PC-3 (cell line): ENCODE results near the gene UGT3A2. TPM values are rescaled to one million over a fixed set of nuclear protein-coding genes. Genes with fewer than 3 reads are reported as not detected.

ENCODE experiments used
- ATAC-seq: fragments of 200-7000 bp; cut with Tn5 transposase; 2 replicates; pipeline ENCODE4 v1.9.1; 2020; ENCODE audit warnings: mild to moderate bottlenecking, moderate library complexity
- Bru-seq: library from RNA; stranded (reverse); fragments of 400-500 nt; gene quantifications from one replicate; lab custom pipeline; 2021; lab: Mats Ljungman, UMichigan
- BruChase-seq, 2 experiments: library from RNA; stranded (reverse); fragments of 400-500 nt; gene quantifications; one replicate each; lab custom pipeline; 2021; lab: Mats Ljungman, UMichigan
- BruUV-seq: library from RNA; stranded (reverse); fragments of 400-500 nt; replicated peaks from 2 replicates; lab custom pipeline; 2021; lab: Mats Ljungman, UMichigan
- CTCF ChIA-PET: fragments of 300-600 bp; sonication (Branson Sonifier 250); formaldehyde crosslinking; loops from one replicate; lab custom pipeline; 2022; ENCODE audit warnings: antibody characterized with exemption; lab: Charles Lee
- POLR2A ChIA-PET: fragments of 300-600 bp; sonication (Branson Sonifier 250); formaldehyde crosslinking; loops from one replicate; lab custom pipeline; 2022; ENCODE audit warnings: antibody characterized with exemption; ENCODE audit not compliant: unreplicated experiment; lab: Charles Lee
- DNase-seq: peaks from one replicate; pipeline ENCODE4 v3.0.0-alpha.2; 2015
- H2AFZ ChIP-seq: fragments of 300-600 bp; sonication (generic); 2 replicates; pipeline ENCODE4 v1.6.0; 2016; ENCODE audit warnings: antibody characterized with exemption, low read length
- H3F3A ChIP-seq: fragments of 300-600 bp; sonication (generic); one replicate; pipeline ENCODE4 v1.6.0; 2017; ENCODE audit warnings: antibody characterized with exemption, low read length, control low read depth, mild to moderate bottlenecking; ENCODE audit not compliant: unreplicated experiment
- H3K27ac ChIP-seq: fragments of 300-600 bp; sonication (generic); 2 replicates; pipeline ENCODE4 v1.5.1; 2016; ENCODE audit warnings: mild to moderate bottlenecking, low read length
- H3K27me3 ChIP-seq: fragments of 300-600 bp; sonication (generic); 2 replicates; pipeline ENCODE4 v1.6.1; 2016; ENCODE audit warnings: low read length, mixed read lengths
- H3K36me3 ChIP-seq: fragments of 300-600 bp; sonication (generic); 2 replicates; pipeline ENCODE4 v1.6.1; 2016; ENCODE audit warnings: low read depth, mixed run types, low read length, mixed read lengths
- H3K4me1 ChIP-seq: fragments of 300-600 bp; sonication (generic); 2 replicates; pipeline ENCODE4 v1.5.1; 2016; ENCODE audit warnings: low read length; ENCODE audit not compliant: insufficient read depth
- H3K4me2 ChIP-seq: fragments of 300-600 bp; sonication (generic); 2 replicates; pipeline ENCODE4 v1.6.0; 2016; ENCODE audit warnings: low read length
- H3K4me3 ChIP-seq: fragments of 300-600 bp; sonication (generic); 2 replicates; pipeline ENCODE4 v1.5.1; 2016; ENCODE audit warnings: mild to moderate bottlenecking, low read length, mixed read lengths
- H3K79me2 ChIP-seq: fragments of 300-600 bp; sonication (generic); 2 replicates; pipeline ENCODE4 v1.6.1; 2017; ENCODE audit warnings: low read length, mixed read lengths
- H3K9ac ChIP-seq: fragments of 300-600 bp; sonication (generic); 2 replicates; pipeline ENCODE4 v1.6.0; 2016; ENCODE audit warnings: mild to moderate bottlenecking, low read length
- H3K9me2 ChIP-seq: fragments of 300-600 bp; sonication (generic); replicated peaks from 2 replicates; pipeline ENCODE4 v1.6.1; 2016; ENCODE audit warnings: mixed run types, low read length, mixed read lengths
- H3K9me3 ChIP-seq: fragments of 300-600 bp; sonication (generic); 2 replicates; pipeline ENCODE4 v1.6.1; 2016; ENCODE audit warnings: low read length, mixed read lengths
- H4K20me1 ChIP-seq: fragments of 300-600 bp; sonication (generic); 2 replicates; pipeline ENCODE4 v1.6.1; 2016; ENCODE audit warnings: low read length, mixed read lengths
- EZH2 ChIP-seq: fragments of 300-600 bp; sonication (generic); IDR thresholded peaks from one replicate; pipeline ENCODE4 v1.6.1; 2017; ENCODE audit warnings: antibody characterized with exemption, mild to moderate bottlenecking, low read length; ENCODE audit not compliant: unreplicated experiment
- EZH2phosphoT487 ChIP-seq: fragments of 300-600 bp; sonication (generic); IDR thresholded peaks from 2 replicates; pipeline ENCODE4 v1.6.1; 2018; ENCODE audit warnings: mild to moderate bottlenecking, antibody characterized with exemption, low read length, borderline replicate concordance
- intact Hi-C: fragments of 100-400 bp; cut with micrococcal nuclease; formaldehyde crosslinking; loops from 2 replicates; pipeline ENCODE4 v1.9.0; 2023
- long read RNA-seq: library from polyadenylated mRNA; unstranded; transcript quantifications from one replicate; pipeline ENCODE4 v2.0.0, GENCODE V29; 2021; ENCODE audit not compliant: unreplicated experiment
- total RNA-seq: library from RNA; depleted of rRNA; stranded (reverse); fragments of >200 nt; gene quantifications from 2 replicates; pipeline ENCODE4 v1.2.3, GENCODE V29; 2014; rRNA removed
- TF ChIP-seq, protein P1 (sequence below): fragments of 300-600 bp; sonication (generic); conservative IDR thresholded peaks from 2 replicates; pipeline ENCODE4 v1.5.1; 2017; ENCODE audit warnings: antibody characterized with exemption, low read depth, mild to moderate bottlenecking, low read length

The UGT3A2 gene, protein sequence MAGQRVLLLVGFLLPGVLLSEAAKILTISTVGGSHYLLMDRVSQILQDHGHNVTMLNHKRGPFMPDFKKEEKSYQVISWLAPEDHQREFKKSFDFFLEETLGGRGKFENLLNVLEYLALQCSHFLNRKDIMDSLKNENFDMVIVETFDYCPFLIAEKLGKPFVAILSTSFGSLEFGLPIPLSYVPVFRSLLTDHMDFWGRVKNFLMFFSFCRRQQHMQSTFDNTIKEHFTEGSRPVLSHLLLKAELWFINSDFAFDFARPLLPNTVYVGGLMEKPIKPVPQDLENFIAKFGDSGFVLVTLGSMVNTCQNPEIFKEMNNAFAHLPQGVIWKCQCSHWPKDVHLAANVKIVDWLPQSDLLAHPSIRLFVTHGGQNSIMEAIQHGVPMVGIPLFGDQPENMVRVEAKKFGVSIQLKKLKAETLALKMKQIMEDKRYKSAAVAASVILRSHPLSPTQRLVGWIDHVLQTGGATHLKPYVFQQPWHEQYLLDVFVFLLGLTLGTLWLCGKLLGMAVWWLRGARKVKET
- total RNA-seq, result not detected in 2 replicates
- Bru-seq, nascent RNA, result percentile 3 among the genes with signal in this experiment
- percentile 12 among the genes with signal in this experiment for BruChase-seq, experiment 1, labeled RNA remaining after a 6-hour chase
- percentile 17 among the genes with signal in this experiment for BruChase-seq, experiment 2, labeled RNA remaining after a 2-hour chase
- long read RNA-seq, result 0 reads

DNA sequence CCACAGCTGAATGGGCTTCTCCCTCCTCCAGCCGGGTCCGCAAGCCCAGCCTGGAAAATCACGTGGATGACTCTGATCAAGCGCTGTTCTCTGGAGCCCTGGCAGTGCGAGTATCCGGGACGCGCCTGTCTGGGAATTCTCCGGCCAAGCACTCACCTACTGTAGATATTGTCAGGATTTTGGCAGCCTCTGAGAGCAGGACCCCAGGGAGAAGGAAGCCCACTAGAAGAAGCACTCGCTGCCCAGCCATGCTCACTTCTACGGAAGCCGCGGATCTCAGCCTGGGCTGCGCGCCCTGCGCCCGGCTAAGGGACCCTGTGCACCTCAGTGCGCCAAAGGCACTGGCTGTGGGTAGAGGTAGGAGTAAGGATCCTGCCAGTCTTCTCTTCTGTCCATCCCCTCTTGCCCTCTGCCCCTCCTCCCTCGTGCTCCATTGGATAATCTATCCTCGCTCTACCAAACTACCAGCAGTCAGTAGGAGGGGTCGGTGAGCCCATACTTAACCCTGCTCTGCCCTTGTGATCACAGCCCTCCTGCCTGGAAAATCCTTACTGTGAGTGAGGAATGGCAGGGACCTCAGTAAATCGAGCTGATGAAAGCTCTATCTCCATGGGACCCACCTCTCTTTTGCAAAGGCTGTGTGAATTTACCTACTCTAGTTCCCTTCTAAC, at the start of gene UGT3A2:
Gene UGT3A2, minus strand, starts transcription at position 343 of the 671 bp plus-strand sequence. Its CDS starts 93 bp downstream, at position 250.
- H3K27ac ChIP-seq, result no peak within 1 kb of the TSS
- H3K9me2 ChIP-seq, result no peaks in the 10 kb centered on the region
- no peak within 1 kb of the TSS for H3K4me3 ChIP-seq
- no peaks in the 10 kb centered on the region for H4K20me1 ChIP-seq
- no peaks in the 10 kb centered on the region for H3K9me3 ChIP-seq
- peaks cover 50% of the 10 kb centered on the region for H3K27me3 ChIP-seq
- intact Hi-C loops, result no loop called here
- TF ChIP-seq, protein P1, sequence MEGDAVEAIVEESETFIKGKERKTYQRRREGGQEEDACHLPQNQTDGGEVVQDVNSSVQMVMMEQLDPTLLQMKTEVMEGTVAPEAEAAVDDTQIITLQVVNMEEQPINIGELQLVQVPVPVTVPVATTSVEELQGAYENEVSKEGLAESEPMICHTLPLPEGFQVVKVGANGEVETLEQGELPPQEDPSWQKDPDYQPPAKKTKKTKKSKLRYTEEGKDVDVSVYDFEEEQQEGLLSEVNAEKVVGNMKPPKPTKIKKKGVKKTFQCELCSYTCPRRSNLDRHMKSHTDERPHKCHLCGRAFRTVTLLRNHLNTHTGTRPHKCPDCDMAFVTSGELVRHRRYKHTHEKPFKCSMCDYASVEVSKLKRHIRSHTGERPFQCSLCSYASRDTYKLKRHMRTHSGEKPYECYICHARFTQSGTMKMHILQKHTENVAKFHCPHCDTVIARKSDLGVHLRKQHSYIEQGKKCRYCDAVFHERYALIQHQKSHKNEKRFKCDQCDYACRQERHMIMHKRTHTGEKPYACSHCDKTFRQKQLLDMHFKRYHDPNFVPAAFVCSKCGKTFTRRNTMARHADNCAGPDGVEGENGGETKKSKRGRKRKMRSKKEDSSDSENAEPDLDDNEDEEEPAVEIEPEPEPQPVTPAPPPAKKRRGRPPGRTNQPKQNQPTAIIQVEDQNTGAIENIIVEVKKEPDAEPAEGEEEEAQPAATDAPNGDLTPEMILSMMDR, result no peak
- TF ChIP-seq EZH2 (no peak), EZH2phosphoT487 (no peak)
- H3F3A ChIP-seq, result no peaks in the 10 kb centered on the region
- H3K4me1 ChIP-seq, result no peaks in the 10 kb centered on the region
- H2AFZ ChIP-seq, result no peak within 1 kb of the TSS
- H3K4me2 ChIP-seq, result no peak within 1 kb of the TSS
- no peak within 1 kb of the TSS for H3K9ac ChIP-seq
- DNase-seq (no peak), ATAC-seq (no peak; the same call in 1 of the 2 replicates)
- BruUV-seq, result no TSS peak
- H3K79me2 ChIP-seq, result no peaks in the 10 kb centered on the region
- no peaks in the 10 kb centered on the region for H3K36me3 ChIP-seq
- ChIA-PET POLR2A (no interaction called here), CTCF (interaction anchor here (0.6 kb wide), 1 partner anchor 12 kb away, joined by 3 read pairs; no protein-coding TSS in a partner anchor)

DNA sequence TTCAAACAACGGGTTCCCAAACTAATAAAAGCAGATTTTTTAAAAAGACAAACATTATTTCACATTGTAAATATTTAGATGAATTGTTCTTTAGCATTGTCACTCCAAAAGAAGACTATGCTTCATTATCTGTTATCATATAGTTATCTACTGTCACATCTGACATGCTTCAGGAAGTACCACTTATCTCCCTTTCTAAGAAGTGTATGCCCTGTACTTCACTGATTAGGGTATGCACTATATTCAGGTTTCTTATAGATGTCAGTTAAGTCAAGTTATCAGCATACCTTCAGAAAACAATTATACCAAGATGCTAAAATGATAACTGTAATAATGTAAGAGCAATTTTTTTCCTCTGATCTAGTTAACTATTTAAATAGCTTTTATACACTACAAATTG, 44.6 kb upstream of the UGT3A2 start:
- no peak overlapping the region for H3K27ac ChIP-seq
- no peak for ATAC-seq
- no peaks in the 10 kb centered on the region for H4K20me1 ChIP-seq
- H3K4me2 ChIP-seq, result no peak overlapping the region
- H3K9ac ChIP-seq, result no peak overlapping the region
- TF ChIP-seq, protein P1, result no peak
- no peak for TF ChIP-seq EZH2
- TF ChIP-seq EZH2phosphoT487, result no peak
- no peaks in the 10 kb centered on the region for H3K27me3 ChIP-seq
- H3K36me3 ChIP-seq, result peaks cover 7% of the 10 kb centered on the region; the same call in 1 of the 2 replicates
- ChIA-PET CTCF (no interaction called here), POLR2A (no interaction called here)
- H3K79me2 ChIP-seq, result no peaks in the 10 kb centered on the region
- H3F3A ChIP-seq, result no peaks in the 10 kb centered on the region
- no peaks in the 10 kb centered on the region for H3K9me3 ChIP-seq
- intact Hi-C loops, result no loop called here
- H3K4me3 ChIP-seq, result no peak overlapping the region
- H3K9me2 ChIP-seq, result no peaks in the 10 kb centered on the region
- DNase-seq, result no peak
- no TSS peak for BruUV-seq
- H3K4me1 ChIP-seq, result peaks cover 16% of the 10 kb centered on the region
- H2AFZ ChIP-seq, result no peak overlapping the region
